ENCODE measurements around the gene KRTAP9-6.
"Not testable (repeated sequence)": the region's sequence is repeated elsewhere in the genome, so short reads cannot be mapped to it uniquely, and the experiment has no call there.

The KRTAP9-6 gene, protein sequence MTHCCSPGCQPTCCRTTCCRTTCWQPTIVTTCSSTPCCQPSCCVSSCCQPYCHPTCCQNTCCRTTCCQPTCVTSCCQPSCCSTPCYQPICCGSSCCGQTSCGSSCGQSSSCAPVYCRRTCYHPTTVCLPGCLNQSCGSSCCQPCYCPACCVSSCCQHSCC

DNA sequence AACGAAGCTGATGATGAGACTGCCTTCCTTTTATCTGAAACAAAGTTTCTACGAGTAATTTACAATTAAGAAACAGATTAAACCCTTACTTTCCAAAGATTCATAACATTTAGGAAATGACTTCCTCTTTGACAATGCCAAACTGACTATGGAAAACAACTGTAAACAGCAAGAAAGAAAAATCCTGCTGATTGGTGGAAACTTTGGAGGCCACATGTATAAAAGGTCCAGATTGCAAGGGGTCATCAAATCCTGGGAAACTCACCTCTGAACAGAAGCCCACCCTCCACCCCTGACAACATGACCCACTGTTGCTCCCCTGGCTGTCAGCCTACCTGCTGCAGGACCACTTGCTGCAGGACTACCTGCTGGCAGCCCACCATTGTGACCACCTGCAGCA, at the start of gene KRTAP9-6:
Gene KRTAP9-6 (plus strand): TSS at position 301 of the 400 bp plus-strand sequence. CDS start 0 bp downstream, at position 301.
- no peak for DNase-seq (ENCODE audit: low read depth, low spot score)

DNA sequence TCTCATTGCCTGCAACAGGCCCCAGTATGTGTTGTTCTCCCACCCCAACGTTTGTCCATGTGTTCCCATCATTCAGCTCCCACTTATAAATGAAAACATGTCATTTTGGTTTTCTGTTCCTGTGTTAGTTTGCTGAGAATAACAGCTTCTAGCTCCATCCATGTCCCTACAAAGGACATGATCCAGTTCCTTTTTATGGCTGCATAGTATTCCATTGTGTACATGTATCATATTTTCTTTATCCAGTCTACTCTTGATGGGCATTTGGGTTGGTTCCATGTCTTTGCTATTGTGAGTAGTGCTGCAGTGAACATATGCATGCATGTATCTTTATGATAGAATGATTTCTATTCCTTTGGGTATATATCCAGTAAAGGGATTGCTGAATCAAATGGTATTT, 49.5 kb upstream of the KRTAP9-6 start:
- DNase-seq (ENCODE audit: low read depth, low spot score) = no peak

DNA sequence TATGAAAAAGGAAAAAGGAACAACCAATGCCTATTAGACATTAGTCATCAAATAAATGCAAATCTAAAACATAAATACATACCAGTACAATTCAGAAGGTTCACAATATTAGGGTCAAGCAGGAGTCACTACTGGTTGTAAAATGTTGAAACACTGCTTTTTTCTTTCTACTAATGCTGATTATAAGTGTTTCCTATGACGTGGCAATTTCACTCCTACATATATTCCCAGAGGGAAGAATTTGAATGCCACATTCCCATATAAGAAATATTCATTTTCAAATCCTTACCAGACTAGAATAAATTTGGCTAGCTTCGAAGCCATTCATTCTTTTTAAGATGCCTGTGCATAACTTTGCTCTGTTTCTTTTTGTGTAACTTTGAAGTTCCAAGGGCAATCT, 41.4 kb upstream of the KRTAP9-6 start:
- DNase-seq (ENCODE audit: low read depth, low spot score) = no peak

DNA sequence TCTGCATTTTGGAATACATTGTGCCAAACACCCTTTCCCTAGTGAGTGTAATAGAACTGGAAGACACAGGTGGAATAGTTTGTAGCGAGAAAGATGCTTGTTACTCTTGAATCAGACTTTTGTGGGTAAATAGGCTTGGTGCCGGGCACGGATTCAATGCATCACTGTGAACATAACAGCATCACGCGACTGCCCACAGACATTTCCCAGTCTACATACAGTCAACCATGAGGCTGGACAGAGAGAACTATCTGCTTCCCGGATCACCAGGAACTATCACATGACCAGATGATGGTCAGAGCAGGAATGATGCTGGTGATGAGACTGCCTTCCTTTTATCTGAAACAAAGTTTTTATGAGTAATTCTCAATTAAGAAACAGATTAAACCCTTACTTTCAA, 39.1 kb upstream of the KRTAP9-6 start:
- DNase-seq (ENCODE audit: low read depth, low spot score) = no peak

DNA sequence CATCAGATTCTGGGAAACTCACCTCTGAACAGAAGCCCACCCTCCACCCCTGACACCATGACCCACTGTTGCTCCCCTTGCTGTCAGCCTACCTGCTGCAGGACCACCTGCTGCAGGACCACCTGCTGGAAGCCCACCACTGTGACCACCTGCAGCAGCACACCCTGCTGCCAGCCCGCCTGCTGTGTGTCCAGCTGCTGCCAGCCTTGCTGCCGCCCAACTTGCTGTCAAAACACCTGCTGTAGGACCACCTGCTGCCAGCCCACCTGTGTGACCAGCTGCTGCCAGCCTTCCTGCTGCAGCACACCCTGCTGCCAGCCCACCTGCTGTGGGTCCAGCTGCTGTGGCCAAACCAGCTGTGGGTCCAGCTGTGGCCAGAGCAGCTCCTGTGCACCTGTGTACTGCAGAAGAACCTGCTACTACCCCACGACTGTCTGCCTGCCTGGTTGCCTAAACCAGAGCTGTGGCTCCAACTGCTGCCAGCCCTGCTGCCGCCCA, 38.5 kb upstream of the KRTAP9-6 start, which contains the start of gene KRTAP9-2:
Gene KRTAP9-2 (plus strand): TSS at position 51 of the 498 bp plus-strand sequence. CDS start 7 bp downstream, at position 58.
- DNase-seq (ENCODE audit: low read depth, low spot score) = not testable (repeated sequence)

DNA sequence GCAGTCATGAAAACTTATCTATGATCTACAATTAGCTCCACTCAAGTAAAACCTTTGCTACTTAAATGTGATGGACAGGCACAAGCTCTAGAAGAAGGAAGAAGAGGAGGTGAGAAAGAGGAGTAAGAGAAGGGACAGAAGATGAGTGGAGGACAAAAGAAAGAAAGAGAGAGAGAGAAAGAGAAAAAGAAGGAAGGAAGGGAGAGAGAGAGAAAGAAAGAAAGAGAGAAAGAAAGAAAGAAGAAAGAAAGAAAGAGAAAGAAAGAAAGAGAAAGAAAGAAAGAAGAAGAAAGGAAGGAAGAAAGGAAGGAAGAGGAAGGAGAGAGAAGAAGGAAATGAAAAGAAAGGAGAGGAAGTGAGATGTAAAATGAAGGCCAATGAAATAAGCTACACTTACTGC, 35.1 kb upstream of the KRTAP9-6 start:
- no peak for DNase-seq (ENCODE audit: low read depth, low spot score)

DNA sequence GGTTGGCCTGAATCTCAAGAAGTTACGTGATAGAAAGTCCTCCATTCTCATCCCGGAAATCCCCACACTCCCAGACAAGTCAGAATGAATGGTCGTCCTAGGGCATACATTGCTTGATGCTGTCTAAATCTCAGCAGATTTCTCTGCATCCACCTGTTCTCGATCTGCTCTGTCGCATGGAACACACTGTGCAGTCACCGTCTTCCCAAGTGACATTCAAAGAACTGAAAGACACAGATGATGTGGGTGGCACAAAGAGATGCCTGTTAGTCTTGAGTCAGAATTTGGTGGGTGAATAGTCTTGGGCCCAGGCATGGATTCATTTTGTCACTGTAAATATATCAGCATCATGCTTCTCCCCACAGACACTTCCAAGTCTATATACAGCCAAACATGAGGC, 33.4 kb upstream of the KRTAP9-6 start:
- DNase-seq (ENCODE audit: low read depth, low spot score) = no peak

DNA sequence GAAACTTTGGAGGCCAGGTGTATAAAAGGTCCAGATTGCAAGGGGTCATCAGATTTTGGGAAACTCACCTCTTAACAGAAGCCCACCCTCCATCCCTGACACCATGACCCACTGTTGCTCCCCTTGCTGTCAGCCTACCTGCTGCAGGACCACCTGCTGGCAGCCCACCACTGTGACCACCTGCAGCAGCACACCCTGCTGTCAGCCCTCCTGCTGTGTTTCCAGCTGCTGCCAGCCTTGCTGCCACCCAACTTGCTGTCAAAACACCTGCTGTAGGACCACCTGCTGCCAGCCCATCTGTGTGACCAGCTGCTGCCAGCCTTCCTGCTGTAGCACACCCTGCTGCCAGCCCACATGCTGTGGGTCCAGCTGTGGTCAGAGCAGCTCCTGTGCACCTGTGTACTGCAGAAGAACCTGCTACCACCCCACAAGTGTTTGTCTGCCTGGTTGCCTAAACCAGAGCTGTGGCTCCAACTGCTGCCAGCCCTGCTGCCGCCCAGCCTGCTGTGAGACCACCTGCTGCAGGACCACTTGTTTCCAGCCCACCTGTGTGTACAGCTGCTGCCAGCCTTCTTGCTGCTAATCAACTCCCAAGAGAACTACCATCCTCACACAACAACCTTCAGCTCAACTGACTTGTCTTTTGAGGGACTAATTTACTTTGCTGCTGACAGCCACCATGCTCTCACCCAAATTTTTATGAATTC, 32.6 kb upstream of the KRTAP9-6 start, which contains the start of gene KRTAP9-3:
Gene KRTAP9-3 (plus strand): TSS at position 51 of the 707 bp plus-strand sequence. CDS start 53 bp downstream, at position 104.
- not testable (repeated sequence) for DNase-seq (ENCODE audit: low read depth, low spot score)

DNA sequence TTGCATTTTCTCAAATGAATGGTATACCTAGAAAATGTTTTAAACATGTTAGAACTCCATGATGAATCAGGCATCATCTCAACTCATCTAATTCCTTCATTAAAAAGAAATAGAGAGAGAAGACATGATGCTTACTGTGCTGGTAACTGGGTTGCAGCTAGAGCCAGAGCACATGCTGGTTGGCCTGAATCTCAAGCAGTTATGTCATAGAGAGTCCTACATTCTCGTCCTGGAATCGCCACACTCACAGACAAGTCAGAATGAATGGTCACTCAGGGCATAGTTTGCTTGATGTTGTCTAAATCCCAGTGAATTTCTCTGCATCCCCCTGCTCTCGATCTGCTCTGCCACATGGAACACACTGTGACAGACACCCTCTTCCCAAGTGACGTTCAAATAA, 28.1 kb upstream of the KRTAP9-6 start:
- not testable (repeated sequence) for DNase-seq (ENCODE audit: low read depth, low spot score)

DNA sequence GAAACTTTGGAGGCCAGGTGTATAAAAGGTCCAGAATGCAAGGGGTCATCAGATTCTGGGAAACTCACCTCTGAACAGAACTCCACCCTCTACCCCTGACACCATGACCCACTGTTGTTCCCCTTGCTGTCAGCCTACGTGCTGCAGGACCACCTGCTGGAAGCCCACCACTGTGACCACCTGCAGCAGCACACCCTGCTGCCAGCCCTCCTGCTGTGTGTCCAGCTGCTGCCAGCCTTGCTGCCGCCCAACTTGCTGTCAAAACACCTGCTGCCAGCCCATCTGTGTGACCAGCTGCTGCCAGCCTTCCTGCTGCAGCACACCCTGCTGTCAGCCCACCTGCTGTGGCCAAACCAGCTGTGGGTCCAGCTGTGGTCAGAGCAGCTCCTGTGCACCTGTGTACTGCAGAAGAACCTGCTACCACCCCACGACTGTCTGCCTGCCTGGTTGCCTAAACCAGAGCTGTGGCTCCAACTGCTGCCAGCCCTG, 27.2 kb upstream of the KRTAP9-6 start, which contains the start of gene KRTAP9-8:
Gene KRTAP9-8 (plus strand): TSS at position 51 of the 489 bp plus-strand sequence. CDS start 53 bp downstream, at position 104.
- not testable (repeated sequence) for DNase-seq (ENCODE audit: low read depth, low spot score)

DNA sequence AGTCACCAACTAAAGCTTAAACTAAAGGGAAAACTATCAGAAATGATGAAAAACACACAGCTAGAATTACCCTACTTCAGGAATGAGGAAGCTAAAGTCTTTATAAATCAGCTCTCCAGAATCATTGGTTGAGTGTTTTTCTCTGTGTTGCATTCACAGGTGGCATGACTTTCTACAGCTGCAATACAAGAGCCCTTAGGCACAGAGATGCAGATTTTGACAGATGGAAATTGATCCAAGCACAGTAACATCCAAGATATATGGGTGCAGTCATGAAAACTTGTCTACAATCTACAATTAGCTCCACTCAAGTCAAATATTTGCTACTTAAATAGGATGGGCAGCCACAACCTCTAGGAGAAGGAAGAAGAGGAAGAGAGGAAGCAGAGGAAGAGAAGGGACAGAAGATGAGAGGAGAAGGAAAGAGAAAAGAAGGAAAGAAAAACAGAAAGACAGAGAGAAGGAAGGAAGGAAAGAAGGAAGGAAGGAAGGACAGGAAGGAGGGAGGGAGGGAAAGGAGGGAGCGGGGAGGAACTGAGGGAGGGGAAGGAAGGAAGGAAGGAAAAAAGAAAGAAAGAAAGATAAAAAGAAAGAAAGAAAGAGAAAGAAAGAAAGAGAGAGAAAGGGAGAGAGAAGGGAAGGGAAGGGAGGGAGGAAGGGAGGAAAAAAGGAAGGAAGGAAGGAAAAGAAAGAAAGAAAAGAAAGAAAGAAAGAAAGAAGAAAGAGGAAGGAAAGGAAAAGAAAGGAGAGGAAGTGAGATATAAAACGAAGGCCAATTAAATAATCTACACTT, 18.0 kb upstream of the KRTAP9-6 start:
- not testable (repeated sequence) for DNase-seq (ENCODE audit: low read depth, low spot score)

DNA sequence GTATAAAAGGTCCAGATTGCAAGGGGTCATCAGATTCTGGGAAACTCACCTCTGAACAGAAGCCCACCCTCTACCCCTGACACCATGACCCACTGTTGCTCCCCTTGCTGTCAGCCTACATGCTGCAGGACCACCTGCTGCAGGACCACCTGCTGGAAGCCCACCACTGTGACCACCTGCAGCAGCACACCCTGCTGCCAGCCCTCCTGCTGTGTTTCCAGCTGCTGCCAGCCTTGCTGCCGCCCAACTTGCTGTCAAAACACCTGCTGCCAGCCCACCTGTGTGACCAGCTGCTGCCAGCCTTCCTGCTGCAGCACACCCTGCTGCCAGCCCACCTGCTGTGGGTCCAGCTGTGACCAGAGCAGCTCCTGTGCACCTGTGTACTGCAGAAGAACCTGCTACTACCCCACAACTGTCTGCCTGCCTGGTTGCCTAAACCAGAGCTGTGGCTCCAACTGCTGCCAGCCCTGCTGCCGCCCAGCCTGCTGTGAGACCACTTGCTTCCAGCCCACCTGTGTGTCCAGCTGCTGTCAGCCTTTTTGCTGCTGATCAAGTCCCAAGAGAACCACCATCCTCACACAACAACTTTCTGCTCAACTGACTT, 15.4 kb upstream of the KRTAP9-6 start, which contains the start of gene KRTAP9-4:
Gene KRTAP9-4 (plus strand): TSS at position 51 of the 604 bp plus-strand sequence. CDS start 34 bp downstream, at position 85.
- not testable (repeated sequence) for DNase-seq (ENCODE audit: low read depth, low spot score)

DNA sequence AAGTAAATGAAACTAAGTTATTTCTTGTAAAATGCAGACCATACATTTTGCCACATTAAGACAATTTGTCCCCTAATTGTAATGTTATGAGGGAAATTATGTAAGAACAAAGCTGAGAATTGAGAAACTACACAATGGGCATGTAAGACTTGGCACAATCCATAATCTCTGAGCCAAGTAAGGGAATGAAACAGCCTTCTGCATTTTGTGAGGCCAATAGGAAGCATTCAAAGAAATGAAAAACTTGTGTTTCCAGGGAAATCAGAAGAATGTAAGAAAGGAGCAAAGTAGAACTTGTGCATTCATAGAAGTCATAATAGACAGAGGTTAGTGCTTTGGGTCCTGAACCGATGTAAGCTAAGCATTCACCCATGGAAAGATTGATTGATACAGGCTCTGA, 13.9 kb upstream of the KRTAP9-6 start:
- DNase-seq (ENCODE audit: low read depth, low spot score) = no peak

DNA sequence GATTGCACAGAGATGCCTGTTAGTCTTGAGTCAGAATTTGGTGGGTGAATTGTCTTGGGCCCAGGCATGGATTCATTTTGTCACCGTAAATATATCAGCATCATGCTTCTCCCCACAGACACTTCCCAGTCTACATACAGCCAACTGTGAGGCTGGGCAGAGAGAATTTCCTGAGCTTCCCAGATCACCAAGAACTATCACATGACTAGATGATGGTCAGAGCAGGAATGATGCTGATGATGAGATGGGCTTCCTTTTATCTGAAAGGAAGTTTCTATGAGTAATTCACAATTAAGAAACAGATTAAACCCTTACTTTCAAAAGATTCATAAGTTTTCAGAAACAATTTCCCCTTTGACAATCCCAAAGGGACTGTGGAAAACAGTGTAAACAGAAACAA, 10.3 kb upstream of the KRTAP9-6 start:
- DNase-seq (ENCODE audit: low read depth, low spot score) = no peak

DNA sequence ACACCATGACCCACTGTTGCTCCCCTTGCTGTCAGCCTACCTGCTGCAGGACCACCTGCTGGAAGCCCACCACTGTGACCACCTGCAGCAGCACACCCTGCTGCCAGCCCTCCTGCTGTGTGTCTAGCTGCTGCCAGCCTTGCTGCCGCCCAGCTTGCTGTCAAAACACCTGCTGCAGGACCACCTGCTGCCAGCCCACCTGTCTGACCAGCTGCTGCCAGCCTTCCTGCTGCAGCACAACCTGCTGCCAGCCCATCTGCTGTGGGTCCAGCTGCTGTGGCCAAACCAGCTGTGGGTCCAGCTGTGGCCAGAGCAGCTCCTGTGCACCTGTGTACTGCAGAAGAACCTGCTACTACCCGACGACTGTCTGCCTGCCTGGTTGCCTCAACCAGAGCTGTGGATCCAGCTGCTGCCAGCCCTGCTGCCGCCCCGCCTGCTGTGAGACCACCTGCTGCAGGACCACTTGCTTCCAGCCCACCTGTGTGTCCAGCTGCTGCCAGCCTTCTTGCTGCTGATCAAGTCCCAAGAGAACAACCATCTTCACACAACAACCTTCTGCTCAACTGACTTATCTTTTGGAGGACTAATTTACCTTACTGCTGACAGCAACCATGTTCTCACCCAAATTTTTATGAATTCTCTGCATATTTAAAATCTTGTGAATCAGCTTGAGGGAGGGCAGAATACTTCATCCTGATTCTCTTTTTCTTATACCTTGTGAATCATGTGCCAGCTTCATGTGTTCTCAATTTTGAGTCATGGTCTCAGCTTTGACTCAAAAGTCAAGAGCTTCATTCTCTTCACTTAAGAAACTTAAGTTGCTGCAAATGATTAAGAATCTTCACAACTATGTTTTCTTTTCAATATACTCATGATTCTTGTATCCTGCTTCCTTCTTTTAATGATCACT, 9.5 kb upstream of the KRTAP9-6 start, which contains the start of gene KRTAP9-9:
Gene KRTAP9-9 (plus strand): TSS at position 4 of the 910 bp plus-strand sequence.
- DNase-seq (ENCODE audit: low read depth, low spot score) = not testable (repeated sequence)

DNA sequence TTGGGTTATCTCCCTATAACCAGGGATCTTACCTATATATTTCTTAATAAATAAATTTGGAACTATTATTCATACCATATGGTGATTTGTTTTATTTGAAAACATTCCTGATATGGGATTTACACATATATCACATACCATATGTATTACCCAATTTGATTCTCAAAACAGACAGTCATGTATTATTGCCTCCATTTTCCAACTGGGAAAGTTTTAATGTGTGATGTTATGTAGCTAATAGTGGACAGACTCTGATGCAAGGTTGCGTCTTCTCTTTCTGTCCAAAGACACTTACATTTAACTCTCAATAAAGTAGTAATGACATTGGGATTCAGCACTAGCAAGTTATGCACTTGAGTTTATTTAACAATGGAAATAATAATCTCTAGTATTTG, 8.9 kb upstream of the KRTAP9-6 start:
- DNase-seq (ENCODE audit: low read depth, low spot score) = no peak

DNA sequence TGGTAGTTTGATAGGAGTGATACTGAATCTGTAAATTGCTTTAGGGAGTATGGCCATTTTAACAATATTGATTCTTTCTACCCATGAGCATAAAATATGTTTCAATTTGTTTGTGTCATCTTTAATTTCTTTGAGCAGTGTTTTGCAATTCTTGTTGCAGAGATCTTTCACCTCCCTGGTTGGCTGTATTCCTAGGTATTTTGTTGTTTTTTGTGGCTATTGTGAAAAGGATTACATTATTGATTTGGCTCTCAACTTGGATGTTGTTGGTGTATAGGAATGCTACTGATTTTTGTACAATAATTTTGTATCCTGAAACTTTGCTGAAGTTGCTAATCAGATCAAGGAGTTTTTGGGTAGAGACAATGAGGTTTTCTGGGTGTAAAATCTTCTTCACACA, 6.8 kb upstream of the KRTAP9-6 start:
- no peak for DNase-seq (ENCODE audit: low read depth, low spot score)

DNA sequence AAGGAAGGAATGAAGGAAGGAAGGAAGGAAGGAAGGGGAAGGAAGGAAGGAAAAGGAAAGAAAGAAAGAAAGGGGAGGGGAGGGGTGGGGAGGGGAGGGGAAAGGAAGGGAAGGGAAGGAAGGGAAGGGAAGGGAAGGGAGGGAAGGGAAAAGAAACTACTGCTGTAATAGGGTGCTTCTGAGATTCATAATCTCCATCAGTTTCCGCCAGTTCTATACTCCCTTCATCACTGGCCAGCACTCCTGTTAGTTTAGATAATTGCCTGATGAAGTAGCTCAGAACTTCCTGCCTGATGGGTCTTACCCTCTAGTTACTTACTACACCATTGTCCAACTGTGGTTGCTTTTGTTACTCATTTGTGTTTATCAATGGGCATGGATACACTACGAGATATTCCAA, 2.0 kb upstream of the KRTAP9-6 start:
- no peak for DNase-seq (ENCODE audit: low read depth, low spot score)

DNA sequence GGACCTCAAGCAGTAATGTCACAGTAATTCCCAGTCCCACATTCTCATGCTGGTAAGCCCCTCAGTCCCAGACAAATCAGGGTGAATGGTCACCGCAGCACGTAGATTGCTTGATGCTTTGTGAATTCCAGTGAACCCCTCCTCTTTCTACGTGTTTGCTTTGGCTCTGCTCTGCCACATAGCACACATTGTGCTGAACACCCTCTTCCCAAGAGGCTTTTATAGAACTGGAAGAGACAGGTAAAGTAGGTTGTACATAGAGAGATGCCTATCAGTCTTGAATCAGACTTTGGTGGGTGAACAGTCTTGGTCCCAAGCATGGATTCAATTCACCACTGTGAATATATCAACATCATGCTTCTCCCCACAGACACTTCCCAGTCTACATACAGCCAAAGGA, 579 bp upstream of the KRTAP9-6 start:
- no peak for DNase-seq (ENCODE audit: low read depth, low spot score)

DNA sequence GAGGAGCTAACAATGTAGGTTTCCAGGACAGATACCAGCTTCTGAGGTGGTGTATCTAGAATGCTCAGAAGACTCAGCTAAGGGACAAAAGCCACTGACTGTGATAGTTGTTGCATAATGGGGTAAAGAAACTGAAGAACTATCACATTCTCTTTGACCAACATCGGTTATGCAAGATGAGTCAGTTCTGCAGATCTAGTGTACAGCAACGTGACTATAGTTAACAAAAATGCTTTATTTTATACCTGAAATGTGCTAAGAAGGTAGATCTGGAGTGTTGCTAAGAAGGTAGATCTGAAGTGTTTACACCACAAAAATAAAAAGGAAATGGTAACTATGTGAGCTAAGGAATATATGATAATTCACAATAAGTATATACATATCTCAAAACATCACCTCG, 2.5 kb downstream of the KRTAP9-6 start:
- no peak for DNase-seq (ENCODE audit: low read depth, low spot score)

Measured in ELF-1 (cell line).